Parathyroid adenoma (tissue), 2 donors: ENCODE data around the gene SYNJ2.

Experiments
- H2AFZ ChIP-seq: fragments of 300-600 bp; sonication (generic); one replicate; pipeline ENCODE4 v1.7.0; 2017; ENCODE audit warnings: antibody characterized with exemption, mild to moderate bottlenecking
- H3K27ac ChIP-seq: fragments of 300-600 bp; sonication (generic); one replicate; pipeline ENCODE4 v1.7.0; 2017
- H3K27me3 ChIP-seq: fragments of 300-600 bp; sonication (generic); one replicate; pipeline ENCODE4 v1.7.0; 2017; ENCODE audit warnings: low read length; ENCODE audit not compliant: control insufficient read depth, insufficient read depth
- H3K36me3 ChIP-seq: fragments of 300-600 bp; sonication (generic); one replicate; pipeline ENCODE4 v1.7.0; 2017; ENCODE audit warnings: low read length; ENCODE audit not compliant: control insufficient read depth, insufficient read depth
- H3K4me1 ChIP-seq: fragments of 300-600 bp; sonication (generic); one replicate; pipeline ENCODE4 v1.7.0; 2017; ENCODE audit warnings: control low read depth
- H3K4me2 ChIP-seq: fragments of 300-600 bp; sonication (generic); one replicate; pipeline ENCODE4 v1.7.0; 2017; ENCODE audit warnings: low read length
- H3K4me3 ChIP-seq: fragments of 300-600 bp; sonication (generic); one replicate; pipeline ENCODE4 v1.7.0; 2017; ENCODE audit warnings: low read depth, low read length
- H3K79me2 ChIP-seq: fragments of 300-600 bp; sonication (generic); one replicate; pipeline ENCODE4 v1.7.0; 2017; ENCODE audit warnings: control low read depth
- H3K9ac ChIP-seq: fragments of 300-600 bp; sonication (generic); one replicate; pipeline ENCODE4 v1.7.0; 2017; ENCODE audit warnings: mild to moderate bottlenecking
- H3K9me3 ChIP-seq: fragments of 300-600 bp; sonication (generic); one replicate; pipeline ENCODE4 v1.7.0; 2017; ENCODE audit warnings: low read length; ENCODE audit not compliant: control insufficient read depth
- CTCF ChIP-seq: fragments of 300-600 bp; sonication (generic); IDR thresholded peaks from one replicate; pipeline ENCODE4 v1.7.0; 2017; ENCODE audit warnings: antibody characterized with exemption, mild to moderate bottlenecking
- donor health status: primary hyperparathyroidism.

The SYNJ2 gene

GRCh38 chr6:158000530-158001307, 19.1 kb downstream of the SYNJ2 start:
- Histone ChIP-seq H3K27ac (no peak overlapping the region), H3K9me3 (no peaks in the 10 kb centered on the region), H3K79me2 (no peaks in the 10 kb centered on the region), H3K4me2 (no peak overlapping the region), H2AFZ (no peak overlapping the region), H3K9ac (no peak overlapping the region), H3K27me3 (no peaks in the 10 kb centered on the region), H3K4me3 (no peak overlapping the region), H3K36me3 (no peaks in the 10 kb centered on the region), H3K4me1 (peaks cover 19% of the 10 kb centered on the region)
- no peak for TF ChIP-seq CTCF

GRCh38 chr6:158002249-158002950, 20.7 kb downstream of the SYNJ2 start:
- no peak for TF ChIP-seq CTCF
- Histone ChIP-seq H3K36me3 (no peaks in the 10 kb centered on the region), H3K27ac (peak overlapping the region; percentile 53), H2AFZ (peak overlapping the region; percentile 19), H3K4me3 (no peak overlapping the region), H3K4me2 (no peak overlapping the region), H3K4me1 (peaks cover 21% of the 10 kb centered on the region), H3K9me3 (no peaks in the 10 kb centered on the region), H3K79me2 (no peaks in the 10 kb centered on the region), H3K9ac (no peak overlapping the region), H3K27me3 (no peaks in the 10 kb centered on the region)

DNA sequence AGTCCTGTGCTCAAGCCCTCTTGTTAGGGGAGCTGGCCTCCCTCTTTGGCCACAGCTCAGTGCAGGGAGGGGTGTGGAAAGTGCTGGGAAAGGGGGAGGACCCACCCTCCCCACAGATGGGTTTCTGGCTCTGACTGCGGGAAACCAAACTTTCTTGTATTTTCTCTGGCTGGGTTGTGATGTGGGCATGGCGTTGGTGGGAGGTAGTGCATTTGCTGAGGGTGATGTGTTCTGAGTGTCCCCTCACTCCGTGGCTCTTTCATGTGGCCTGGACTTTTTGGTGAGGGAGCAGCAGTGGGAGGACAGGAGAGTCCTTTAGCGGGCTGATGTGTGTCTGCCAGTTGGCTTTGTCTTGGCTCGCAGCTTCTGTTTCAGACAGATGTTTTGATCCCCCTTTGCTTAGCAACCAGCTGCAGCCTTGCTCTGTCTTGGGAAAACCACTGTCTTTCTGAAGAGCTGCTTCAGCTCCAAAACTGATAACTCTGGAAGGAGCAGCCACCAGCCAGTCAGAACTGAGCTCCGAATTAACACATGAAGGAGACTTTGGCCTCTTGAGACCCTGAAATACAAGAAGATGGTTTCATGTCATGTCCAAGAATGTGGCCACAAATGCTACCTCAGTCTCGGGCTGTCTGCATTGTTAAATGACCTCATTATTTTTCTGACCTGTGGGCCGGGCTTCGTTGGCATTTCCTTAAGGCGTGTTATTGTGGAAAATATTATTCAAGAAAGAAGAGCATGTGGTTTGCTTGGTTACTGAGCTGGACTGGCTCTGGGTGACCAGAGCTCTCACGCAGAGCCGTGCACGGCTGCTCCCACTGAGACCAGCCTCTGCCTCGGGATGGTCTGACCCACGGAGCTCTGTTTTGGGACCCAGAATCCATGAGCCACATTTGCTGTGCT, 21.5 kb downstream of the SYNJ2 start:
- TF ChIP-seq CTCF: no peak
- Histone ChIP-seq H2AFZ (peak overlapping the region; percentile 19), H3K9me3 (no peaks in the 10 kb centered on the region), H3K9ac (no peak overlapping the region), H3K36me3 (no peaks in the 10 kb centered on the region), H3K4me1 (peaks cover 22% of the 10 kb centered on the region), H3K4me2 (no peak overlapping the region), H3K4me3 (no peak overlapping the region), H3K27ac (peak overlapping the region; percentile 53), H3K79me2 (no peaks in the 10 kb centered on the region), H3K27me3 (no peaks in the 10 kb centered on the region)

- no peaks in the 10 kb centered on the region for H3K79me2 ChIP-seq
- TF ChIP-seq CTCF: no peak
- H3K4me3 ChIP-seq: no peak overlapping the region
- H3K4me1 ChIP-seq: peaks cover 22% of the 10 kb centered on the region
- H3K27ac ChIP-seq: no peak overlapping the region
- H3K36me3 ChIP-seq: no peaks in the 10 kb centered on the region
- peak overlapping the region; percentile 19 for H2AFZ ChIP-seq
- H3K9me3 ChIP-seq: no peaks in the 10 kb centered on the region
- no peak overlapping the region for H3K9ac ChIP-seq
- no peaks in the 10 kb centered on the region for H3K27me3 ChIP-seq
- no peak overlapping the region for H3K4me2 ChIP-seq
Observed at GRCh38 chr6:158003910-158004700, 22.4 kb downstream of the SYNJ2 start.
